GM12878 (cell line): ENCODE measurements around the gene ADRA2C. TPM values are rescaled to one million over a fixed set of nuclear protein-coding genes. Genes with fewer than 3 reads are reported as not detected.

Experiments
- ATAC-seq: fragments of 200-7000 bp; cut with Tn5 transposase; 3 replicates; pipeline ENCODE4 v1.9.1; 2020; ENCODE audit warnings: mild to moderate bottlenecking, moderate library complexity
- BruUV-seq: library from RNA; stranded (reverse); fragments of 400-500 nt; replicated peaks from 2 replicates; lab custom pipeline; 2021; lab: Mats Ljungman, UMichigan
- CTCF ChIA-PET: fragments of 300-600 bp; sonication (Branson Sonifier 250); formaldehyde crosslinking; extraction: SDS; loops from one replicate; lab custom pipeline; 2021; ENCODE audit warnings: inconsistent platforms; lab: Yijun Ruan, JAX
- POLR2A ChIA-PET: fragments of 350-600 bp; formaldehyde crosslinking; extraction: SDS; loops from one replicate; lab custom pipeline; 2021; ENCODE audit warnings: inconsistent platforms; lab: Charles Lee
- RAD21 ChIA-PET: fragments of 300-600 bp; sonication (Branson Sonifier 250); formaldehyde crosslinking; loops from one replicate; lab custom pipeline; 2023; ENCODE audit warnings: antibody characterized with exemption; ENCODE audit not compliant: unreplicated experiment; lab: Charles Lee
- SMC1A ChIA-PET: fragments of 300-600 bp; sonication (Branson Sonifier 250); formaldehyde crosslinking; loops from one replicate; lab custom pipeline; 2023; ENCODE audit not compliant: unreplicated experiment, uncharacterized antibody; lab: Charles Lee
- DNase-seq: peaks from one replicate; pipeline ENCODE4 v3.0.0-alpha.2; 2011; ENCODE audit warnings: low read depth, low spot score
- FAIRE-seq: peaks from 3 replicates; lab custom pipeline; 2011; peaks lifted over from hg19 to GRCh38; lab: Jason Lieb, UNC
- H2AFZ ChIP-seq: 2 replicates; pipeline ENCODE4 v1.6.0; 2011; ENCODE audit warnings: low read depth, low read length, control low read depth; ENCODE audit not compliant: control insufficient read depth
- H3K27ac ChIP-seq: 2 replicates; pipeline ENCODE4 v1.5.1; 2011; ENCODE audit warnings: control low read depth; ENCODE audit not compliant: control insufficient read depth, insufficient read depth
- H3K27me3 ChIP-seq, 2 experiments: replicated peaks in 1 of 2; 2 replicates each; pipeline versions ENCODE4 v1.6.0 to v1.6.1; 2011; ENCODE audit warnings: low read length in 1 of 2; ENCODE audit not compliant: control insufficient read depth in 2 of 2, insufficient read depth in 2 of 2
- H3K36me3 ChIP-seq, 2 experiments: 2 replicates each; pipeline ENCODE4 v1.5.1; 2011; ENCODE audit warnings: low read length in 1 of 2; ENCODE audit not compliant: control insufficient read depth in 2 of 2, insufficient read depth in 2 of 2
- H3K4me1 ChIP-seq: 2 replicates; pipeline ENCODE4 v1.6.1; 2011; ENCODE audit warnings: mild to moderate bottlenecking, low read length, moderate library complexity, mixed read lengths; ENCODE audit not compliant: control insufficient read depth, insufficient read depth
- H3K4me2 ChIP-seq: 2 replicates; pipeline ENCODE4 v1.6.0; 2011; ENCODE audit warnings: control low read depth; ENCODE audit not compliant: control insufficient read depth, insufficient read depth
- H3K4me3 ChIP-seq: fragments of 200-600 bp; sonication (generic); 2 replicates; pipeline ENCODE4 v1.5.1; 2016
- H3K79me2 ChIP-seq: 2 replicates; pipeline ENCODE4 v1.6.0; 2011; ENCODE audit warnings: low read length; ENCODE audit not compliant: control insufficient read depth, insufficient read depth
- H3K9ac ChIP-seq: 2 replicates; pipeline ENCODE4 v1.8.0; 2011; ENCODE audit warnings: low read length, control low read depth, mixed read lengths; ENCODE audit not compliant: control insufficient read depth, insufficient read depth
- H3K9me3 ChIP-seq: replicated peaks from 3 replicates; pipeline ENCODE4 v1.5.1; 2011; ENCODE audit warnings: mild to moderate bottlenecking, low read length; ENCODE audit not compliant: control insufficient read depth, insufficient read depth
- H4K20me1 ChIP-seq: 2 replicates; pipeline ENCODE4 v1.6.0; 2011; ENCODE audit not compliant: control insufficient read depth, insufficient read depth
- ATF7 ChIP-seq: fragments of 450-650 bp; IDR thresholded peaks from 2 replicates; pipeline ENCODE4 v1.6.1; 2016; ENCODE audit warnings: low read depth, mild to moderate bottlenecking
- CHD1 ChIP-seq: IDR thresholded peaks from 2 replicates; pipeline ENCODE4 v1.6.1; 2012; ENCODE audit warnings: low read depth, low read length, improper control_type of control experiment
- CTCF ChIP-seq, 3 experiments: IDR thresholded peaks in 2 of 3; conservative IDR thresholded peaks in 1 of 3; 2 replicates each; pipeline ENCODE4 v1.5.1; 2011; ENCODE audit warnings: low read depth in 3 of 3, low read length in 3 of 3, mild to moderate bottlenecking in 3 of 3, control low read depth in 2 of 3, moderate library complexity in 2 of 3, inconsistent platforms in 1 of 3, mixed read lengths in 1 of 3; ENCODE audit not compliant: control insufficient read depth in 2 of 3, insufficient read depth in 1 of 3; ENCODE audit errors: extremely low read depth in 1 of 3
- EGR1 ChIP-seq, 2 experiments: IDR thresholded peaks; 1 replicate in 1 of 2; 2 replicates in 1 of 2; pipeline ENCODE4 v1.6.1; 2011 to 2012; ENCODE audit warnings: low read depth in 2 of 2, low read length in 2 of 2, borderline replicate concordance in 1 of 2, mild to moderate bottlenecking in 1 of 2, moderate library complexity in 1 of 2
- EP300 ChIP-seq, 2 experiments: fragments of 150-350 bp in 1 of 2; IDR thresholded peaks; 2 replicates each; pipeline ENCODE4 v1.6.1; 2011 to 2012; ENCODE audit warnings: low read depth in 2 of 2, low read length in 2 of 2, borderline replicate concordance in 1 of 2, improper control_type of control experiment in 1 of 2, inconsistent platforms in 1 of 2; ENCODE audit not compliant: control insufficient read depth in 1 of 2
- IKZF1 ChIP-seq: fragments of 450-650 bp; conservative IDR thresholded peaks from 2 replicates; pipeline ENCODE4 v1.6.1; 2017; ENCODE audit warnings: antibody characterized with exemption, mild to moderate bottlenecking
- KDM1A ChIP-seq: fragments of 200-600 bp; sonication (generic); IDR thresholded peaks from 2 replicates; pipeline ENCODE4 v1.6.1; 2016; ENCODE audit warnings: borderline replicate concordance
- MAX ChIP-seq: IDR thresholded peaks from 2 replicates; pipeline ENCODE4 v1.6.1; 2012; ENCODE audit warnings: low read depth, low read length, improper control_type of control experiment
- RAD21 ChIP-seq: IDR thresholded peaks from 2 replicates; pipeline ENCODE4 v1.6.1; 2011; ENCODE audit warnings: mild to moderate bottlenecking, low read depth, low read length, moderate library complexity; ENCODE audit not compliant: insufficient read depth
- RFX5 ChIP-seq: IDR thresholded peaks from 2 replicates; pipeline ENCODE4 v1.6.1; 2011; ENCODE audit warnings: low read depth, low read length, improper control_type of control experiment
- SMAD1 ChIP-seq: fragments of 450-650 bp; IDR thresholded peaks from 2 replicates; pipeline ENCODE4 v1.6.1; 2018; ENCODE audit warnings: mild to moderate bottlenecking, low read depth; ENCODE audit not compliant: partially characterized antibody
- SPI1 ChIP-seq: IDR thresholded peaks from 2 replicates; pipeline ENCODE4 v1.6.1; 2011; ENCODE audit warnings: low read depth, mild to moderate bottlenecking, low read length, moderate library complexity, borderline replicate concordance; ENCODE audit not compliant: insufficient read depth
- STAT1 ChIP-seq: fragments of 450-650 bp; conservative IDR thresholded peaks from 2 replicates; pipeline ENCODE4 v1.6.1; 2014; ENCODE audit warnings: antibody characterized with exemption, mild to moderate bottlenecking
- TCF7 ChIP-seq: IDR thresholded peaks from 2 replicates; pipeline ENCODE4 v1.6.1; 2014; ENCODE audit warnings: antibody characterized with exemption, borderline replicate concordance
- WGBS: methylation state at CpG from one replicate; pipeline ENCODE4 v1.1.6; 2016; ENCODE audit warnings: low lambda C conversion rate; ENCODE audit not compliant: insufficient replicate concordance, insufficient coverage; ENCODE audit errors: missing lambda C conversion rate; 5-methylcytosine and 5-hydroxymethylcytosine counted together
- in situ Hi-C: fragments of 300-500 bp; cut with MboI; formaldehyde crosslinking; loops from 9 replicates; pipeline ENCODE4 v1.14.3; 2018; ENCODE audit warnings: mixed read lengths
- intact Hi-C: fragments of 100-400 bp; cut with micrococcal nuclease; formaldehyde crosslinking; loops from one replicate; pipeline ENCODE4 v1.14.2; 2022; ENCODE audit not compliant: unreplicated experiment
- polyA plus RNA-seq, 11 experiments: library from polyadenylated mRNA; depleted of rRNA in 4 of 11; unstranded in 6 of 11; stranded (reverse) in 5 of 11; fragments of >200 nt; fragmentation: Nextera tagmentation in 4 of 11; fragmentation: Illumina TruSeq in 1 of 11; extraction: Ambion mirVana in 4 of 11; extraction: Trizol in 1 of 11; gene quantifications; 1 replicate in 1 of 11; 2 replicates in 10 of 11; pipeline versions ENCODE4 v1.2.1 to v1.2.3, GENCODE V29; 2011 to 2016; ENCODE audit warnings: inconsistent platforms in 2 of 11, missing spikeins in 2 of 11, low read depth in 1 of 11
- total RNA-seq, 4 experiments: library from RNA; depleted of rRNA in 3 of 4; stranded (reverse); fragments of >200 nt in 3 of 4; fragmentation: Illumina TruSeq in 1 of 4; extraction: Trizol in 1 of 4; gene quantifications; 2 replicates each; pipeline versions ENCODE4 v1.2.1 to v1.2.3, GENCODE V29; 2013 to 2021

The ADRA2C gene
- total and polyA plus RNA-seq, 10 of the 15 experiments (the other 5 are each of a cell fraction or from before 2014, with no cell fraction given): 0.15 TPM; not detected in 9

GRCh38 chr4:3780347-3781171 lies 14.4 kb downstream of the ADRA2C start:
- Histone ChIP-seq H3K79me2 (no peaks in the 10 kb centered on the region), H3K9me3 (no peaks in the 10 kb centered on the region), H3K9ac (no peak overlapping the region), H3K27ac (no peak overlapping the region)
- intact Hi-C loops: no loop called here
- 70% methylated on average over 21 of the region's 21 CpGs for WGBS
- no peak for ATAC-seq
- in situ Hi-C loops: no loop called here
- BruUV-seq: no TSS peak
- POLR2A ChIA-PET: no interaction called here
- TF ChIP-seq STAT1 (no peak), SPI1 (no peak), SMAD1 (no peak)
- TF ChIP-seq, all 136 proteins: peak for 0
- RAD21 ChIA-PET: no interaction called here
- FAIRE-seq (no peak), DNase-seq (no peak)
- no peaks in the 10 kb centered on the region; a peak in 1 of 4 replicates for H3K27me3 ChIP-seq
- CTCF ChIA-PET: no interaction called here
- no peaks in the 10 kb centered on the region for H4K20me1 ChIP-seq
- no peak overlapping the region for H3K4me3 ChIP-seq
- no peaks in the 10 kb centered on the region for H3K4me1 ChIP-seq
- SMC1A ChIA-PET: no interaction called here
- no peak overlapping the region for H3K4me2 ChIP-seq
- H2AFZ ChIP-seq: no peak overlapping the region
- no peaks in the 10 kb centered on the region for H3K36me3 ChIP-seq

- Histone ChIP-seq H3K4me3 (no peak overlapping the region), H3K9me3 (no peaks in the 10 kb centered on the region), H3K36me3 (no peaks in the 10 kb centered on the region), H4K20me1 (no peaks in the 10 kb centered on the region), H2AFZ (no peak overlapping the region), H3K79me2 (no peaks in the 10 kb centered on the region), H3K4me2 (no peak overlapping the region), H3K27ac (no peak overlapping the region), H3K27me3 (no peaks in the 10 kb centered on the region; a peak in 1 of 4 replicates), H3K4me1 (no peaks in the 10 kb centered on the region), H3K9ac (no peak overlapping the region)
- in situ Hi-C loops: no loop called here
- ATAC-seq: no peak
- intact Hi-C loops: no loop called here
- ChIA-PET CTCF (no interaction called here), POLR2A (no interaction called here), SMC1A (no interaction called here), RAD21 (no interaction called here)
- no peak for FAIRE-seq
- WGBS: 50% methylated on average over 18 of the region's 19 CpGs
- DNase-seq: no peak
- no TSS peak for BruUV-seq
- no peak for TF ChIP-seq RFX5
- TF ChIP-seq ATF7: no peak
- no peak for TF ChIP-seq MAX
- no peak for TF ChIP-seq IKZF1
- TF ChIP-seq KDM1A: no peak
- no peak for TF ChIP-seq CTCF (IDR thresholded peaks at IDR 0.05 in 2 of 3, conservative IDR thresholded peaks at IDR 0.05 in 1 of 3; ENCODE audit: control insufficient read depth in 2 of 3, extremely low read depth in 1 of 3, insufficient read depth in 1 of 3, low read depth in 3 of 3, low read length in 3 of 3)
- no peak for TF ChIP-seq CHD1
- TF ChIP-seq EP300 (IDR thresholded peaks at IDR 0.05; ENCODE audit: borderline replicate concordance in 1 of 2, control insufficient read depth in 1 of 2, low read depth in 2 of 2, low read length in 2 of 2): no peak
- TF ChIP-seq TCF7: no peak
- no peak for TF ChIP-seq EGR1 (IDR thresholded peaks at IDR 0.05; ENCODE audit: borderline replicate concordance in 1 of 2, low read depth in 2 of 2, low read length in 2 of 2)
- TF ChIP-seq RAD21: no peak
These were observed 15.2 kb downstream of the ADRA2C start for GRCh38 chr4:3781193-3781886.
